GM19025 (cell line): ENCODE results near the gene FCF1.

ENCODE experiments used
- ATAC-seq: cut with Tn5 transposase; IDR thresholded peaks from one replicate; pipeline ENCODE4 v1.9.1; 2021; ENCODE audit warnings: mild to moderate bottlenecking, low read depth, moderate library complexity; ENCODE audit not compliant: unreplicated experiment

FCF1 gene

DNA sequence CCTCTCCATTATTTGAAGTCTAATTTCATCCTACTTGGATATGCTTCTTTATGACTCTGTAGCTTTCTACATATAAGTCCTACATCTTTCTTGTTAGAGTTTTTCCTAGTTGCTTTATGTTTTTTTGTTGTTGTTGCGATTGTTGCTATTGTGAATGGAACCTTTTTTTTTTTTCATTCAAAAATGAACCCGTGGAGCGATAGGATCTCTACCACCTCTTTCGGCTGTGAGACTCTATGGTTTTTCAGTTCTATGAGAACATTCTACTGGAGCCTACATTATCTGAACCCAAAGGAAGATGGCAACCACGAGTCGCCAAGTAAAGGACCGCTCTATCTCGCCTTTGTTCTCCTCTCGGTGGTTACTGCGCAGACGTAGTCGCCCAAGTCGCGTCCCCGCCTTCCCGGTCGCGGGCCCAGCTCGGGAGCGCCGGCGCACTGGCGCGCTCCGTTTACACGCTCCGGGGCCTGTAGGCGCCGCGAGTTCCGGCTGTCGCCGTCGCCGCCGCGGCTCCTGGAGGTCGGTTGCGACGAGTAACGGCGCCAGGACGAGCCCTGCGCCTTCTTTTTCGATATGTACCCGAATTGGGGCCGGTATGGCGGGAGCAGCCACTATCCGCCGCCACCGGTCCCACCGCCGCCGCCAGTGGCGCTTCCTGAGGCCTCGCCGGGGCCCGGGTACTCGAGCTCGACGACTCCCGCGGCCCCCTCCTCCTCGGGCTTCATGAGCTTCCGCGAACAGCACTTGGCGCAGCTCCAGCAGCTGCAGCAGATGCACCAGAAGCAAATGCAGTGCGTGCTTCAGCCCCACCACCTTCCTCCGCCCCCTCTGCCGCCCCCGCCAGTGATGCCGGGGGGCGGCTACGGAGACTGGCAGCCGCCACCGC, 50.2 kb downstream of the FCF1 start, which contains the start of gene YLPM1:
Gene YLPM1 (plus strand): TSS at position 400 of the 886 bp plus-strand sequence. CDS start 174 bp downstream, at position 574.
- peak; percentile 91 for ATAC-seq

- ATAC-seq, result no peak
Measured at GRCh38 chr14:74763803-74764531, 51.0 kb downstream of the FCF1 start.

- no peak for ATAC-seq
Measured at GRCh38 chr14:74765721-74766120, 52.8 kb downstream of the FCF1 start.

- ATAC-seq, result no peak
Measured at GRCh38 chr14:74771399-74771798, 58.5 kb downstream of the FCF1 start.

GRCh38 chr14:74784634-74785033, 71.7 kb downstream of the FCF1 start:
- ATAC-seq, result no peak

- ATAC-seq, result no peak
Measured at GRCh38 chr14:74785056-74785613, 72.2 kb downstream of the FCF1 start.

DNA sequence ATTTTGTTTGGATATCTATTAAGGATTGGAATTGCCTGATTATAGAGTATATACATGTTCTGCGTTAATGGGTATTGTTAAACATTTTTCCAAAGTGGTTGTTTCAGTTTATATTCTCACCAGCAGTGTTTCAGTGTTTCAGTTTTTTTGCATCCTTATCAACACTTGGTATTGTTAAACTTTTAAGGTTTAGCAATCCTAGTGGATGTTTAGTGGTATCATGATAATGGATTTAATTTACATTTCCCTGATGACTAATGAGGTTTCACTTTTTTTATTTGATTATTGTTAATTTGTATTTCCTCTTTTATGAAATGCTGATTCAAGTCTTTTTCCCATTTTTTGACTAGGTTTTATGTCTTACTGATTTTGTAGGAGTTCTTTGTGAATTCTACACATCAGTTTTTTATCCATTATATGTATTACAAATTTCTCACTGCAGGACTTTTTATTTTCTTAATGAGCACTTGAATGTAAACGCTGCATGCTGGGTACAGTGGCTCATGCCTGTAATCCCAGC, 73.9 kb downstream of the FCF1 start:
- no peak for ATAC-seq
